ENCODE measurements around the gene CDH2.

CDH2 gene

DNA sequence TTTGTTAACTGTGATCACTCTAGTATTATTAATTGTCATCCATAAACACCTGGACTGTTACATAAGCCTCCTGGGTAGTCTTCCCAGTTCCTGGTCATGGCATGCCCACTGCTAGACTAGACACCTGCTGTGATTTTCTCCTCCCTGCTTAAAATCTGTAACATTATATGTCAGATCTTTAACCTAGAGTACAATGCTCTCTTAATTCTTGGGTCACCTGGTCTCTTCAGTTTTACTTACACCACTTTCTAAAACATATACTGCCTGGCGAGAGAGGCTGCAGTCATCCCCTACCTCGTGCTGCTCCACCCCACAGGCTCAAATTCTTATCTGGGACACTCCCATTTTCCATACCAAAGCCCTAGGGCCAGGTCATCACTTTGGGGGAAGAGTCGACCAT, 161.3 kb downstream of the CDH2 start:
- Mint-ChIP-seq H3K4me3 (no peak overlapping the region), H3K27ac (no peak overlapping the region)
- no peak for DNase-seq (ENCODE audit: low spot score)

GRCh38 chr18:28013066-28013465, 163.9 kb downstream of the CDH2 start:
- H3K4me1 Mint-ChIP-seq (ENCODE audit: low read depth) = no peaks in the 10 kb centered on the region
- H3K36me3 Mint-ChIP-seq (ENCODE audit: low read depth) = no peaks in the 10 kb centered on the region
- no peak overlapping the region for H3K4me3 Mint-ChIP-seq
- no peak overlapping the region for H3K27ac Mint-ChIP-seq
- H3K27me3 Mint-ChIP-seq (ENCODE audit: low read depth) = no peaks in the 10 kb centered on the region
- peaks cover 11% of the 10 kb centered on the region for H3K9me3 Mint-ChIP-seq
- DNase-seq (ENCODE audit: low spot score) = no peak

More for the DNA sequence above, 161.3 kb downstream of the CDH2 start:
- Mint-ChIP-seq H3K27me3 (ENCODE audit: low read depth) (no peaks in the 10 kb centered on the region), H3K4me1 (ENCODE audit: low read depth) (no peaks in the 10 kb centered on the region), H3K36me3 (ENCODE audit: low read depth) (no peaks in the 10 kb centered on the region), H3K9me3 (peaks cover 15% of the 10 kb centered on the region)

- DNase-seq (ENCODE audit: low spot score) = no peak
- Mint-ChIP-seq H3K4me1 (ENCODE audit: low read depth) (no peaks in the 10 kb centered on the region), H3K9me3 (peaks cover 4% of the 10 kb centered on the region), H3K27ac (no peak overlapping the region), H3K4me3 (no peak overlapping the region), H3K36me3 (ENCODE audit: low read depth) (no peaks in the 10 kb centered on the region), H3K27me3 (ENCODE audit: low read depth) (no peaks in the 10 kb centered on the region)
Measured at GRCh38 chr18:28012336-28012735, 164.6 kb downstream of the CDH2 start.

- H3K27ac Mint-ChIP-seq = no peak overlapping the region
Measured at GRCh38 chr18:28009589-28009988, 167.3 kb downstream of the CDH2 start.

GRCh38 chr18:28007841-28008240, 169.1 kb downstream of the CDH2 start:
- no peaks in the 10 kb centered on the region for H3K27me3 Mint-ChIP-seq (ENCODE audit: low read depth)
- no peaks in the 10 kb centered on the region for H3K4me1 Mint-ChIP-seq (ENCODE audit: low read depth)
- no peaks in the 10 kb centered on the region for H3K36me3 Mint-ChIP-seq (ENCODE audit: low read depth)
- peaks cover 6% of the 10 kb centered on the region for H3K9me3 Mint-ChIP-seq
- H3K27ac Mint-ChIP-seq = no peak overlapping the region
- no peak overlapping the region for H3K4me3 Mint-ChIP-seq
- DNase-seq (ENCODE audit: low spot score) = no peak

More at GRCh38 chr18:28009589-28009988, 167.3 kb downstream of the CDH2 start:
- DNase-seq (ENCODE audit: low spot score) = no peak
- Mint-ChIP-seq H3K4me1 (ENCODE audit: low read depth) (no peaks in the 10 kb centered on the region), H3K9me3 (no peaks in the 10 kb centered on the region), H3K4me3 (no peak overlapping the region), H3K36me3 (ENCODE audit: low read depth) (no peaks in the 10 kb centered on the region), H3K27me3 (ENCODE audit: low read depth) (no peaks in the 10 kb centered on the region)

DNA sequence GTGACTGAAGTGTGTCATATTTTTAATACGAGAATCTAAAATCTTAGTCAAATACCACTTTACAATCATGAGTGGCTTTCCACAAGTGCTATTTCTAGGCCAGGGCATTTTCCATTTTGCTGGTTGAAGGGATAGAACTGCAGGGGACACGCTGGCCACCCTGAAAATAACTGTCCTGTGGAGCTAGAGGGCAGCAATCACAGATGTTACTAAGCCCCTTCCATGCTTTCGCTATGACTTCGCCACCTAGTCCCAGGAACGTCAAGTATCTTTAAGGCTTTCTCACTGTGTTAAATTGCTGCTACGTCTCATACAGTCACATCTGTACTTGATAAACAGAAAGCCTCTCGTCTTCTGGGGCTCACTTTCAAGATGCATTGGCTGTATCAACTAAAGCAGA, 171.8 kb downstream of the CDH2 start:
- Mint-ChIP-seq H3K36me3 (ENCODE audit: low read depth) (no peaks in the 10 kb centered on the region), H3K27me3 (ENCODE audit: low read depth) (no peaks in the 10 kb centered on the region), H3K27ac (no peak overlapping the region), H3K4me3 (no peak overlapping the region), H3K9me3 (peaks cover 19% of the 10 kb centered on the region), H3K4me1 (ENCODE audit: low read depth) (no peaks in the 10 kb centered on the region)
- no peak for DNase-seq (ENCODE audit: low spot score)

GRCh38 chr18:28004606-28005005, 172.3 kb downstream of the CDH2 start:
- H3K27ac Mint-ChIP-seq = no peak overlapping the region
- no peaks in the 10 kb centered on the region for H3K36me3 Mint-ChIP-seq (ENCODE audit: low read depth)
- H3K4me3 Mint-ChIP-seq = no peak overlapping the region
- peaks cover 19% of the 10 kb centered on the region for H3K9me3 Mint-ChIP-seq
- no peaks in the 10 kb centered on the region for H3K27me3 Mint-ChIP-seq (ENCODE audit: low read depth)
- no peak for DNase-seq (ENCODE audit: low spot score)
- H3K4me1 Mint-ChIP-seq (ENCODE audit: low read depth) = no peaks in the 10 kb centered on the region

- no peaks in the 10 kb centered on the region for H3K27me3 Mint-ChIP-seq (ENCODE audit: low read depth)
- H3K9me3 Mint-ChIP-seq = peaks cover 25% of the 10 kb centered on the region
- no peaks in the 10 kb centered on the region for H3K36me3 Mint-ChIP-seq (ENCODE audit: low read depth)
- H3K4me1 Mint-ChIP-seq (ENCODE audit: low read depth) = no peaks in the 10 kb centered on the region
- H3K4me3 Mint-ChIP-seq = no peak overlapping the region
- DNase-seq (ENCODE audit: low spot score) = no peak
- H3K27ac Mint-ChIP-seq = no peak overlapping the region
Measured at GRCh38 chr18:28003451-28003850, 173.5 kb downstream of the CDH2 start.

GRCh38 chr18:28002841-28003240, 174.1 kb downstream of the CDH2 start:
- no peak overlapping the region for H3K27ac Mint-ChIP-seq
- no peaks in the 10 kb centered on the region for H3K4me1 Mint-ChIP-seq (ENCODE audit: low read depth)
- no peaks in the 10 kb centered on the region for H3K36me3 Mint-ChIP-seq (ENCODE audit: low read depth)
- no peaks in the 10 kb centered on the region for H3K27me3 Mint-ChIP-seq (ENCODE audit: low read depth)
- H3K4me3 Mint-ChIP-seq = no peak overlapping the region
- DNase-seq (ENCODE audit: low spot score) = no peak
- H3K9me3 Mint-ChIP-seq = peaks cover 29% of the 10 kb centered on the region

DNA sequence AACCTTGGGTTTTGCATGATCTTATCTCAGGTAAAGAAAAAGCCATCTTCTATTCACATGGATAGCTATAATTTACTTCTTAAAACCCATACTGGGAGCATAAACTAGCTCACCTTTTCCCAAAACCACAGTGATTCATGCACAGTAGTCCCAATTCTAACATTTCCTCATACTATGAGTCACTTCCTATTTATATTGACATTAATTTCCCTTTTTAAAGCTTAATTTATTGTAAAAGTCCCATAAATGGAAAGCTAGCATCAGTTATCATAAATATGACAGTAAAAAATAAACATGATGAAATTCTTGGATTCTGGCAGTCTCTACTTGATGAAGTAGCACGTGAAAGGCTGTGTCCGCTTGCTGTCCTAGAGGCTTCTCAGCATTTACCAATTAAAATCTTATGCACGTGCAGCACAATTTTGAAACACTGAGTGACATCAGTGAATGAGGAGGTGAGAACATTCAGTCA, 180.1 kb downstream of the CDH2 start:
- H3K4me3 Mint-ChIP-seq = no peak overlapping the region
- no peak for DNase-seq (ENCODE audit: low spot score)
- no peaks in the 10 kb centered on the region for H3K27me3 Mint-ChIP-seq (ENCODE audit: low read depth)
- H3K9me3 Mint-ChIP-seq = peaks cover 31% of the 10 kb centered on the region
- no peak overlapping the region for H3K27ac Mint-ChIP-seq
- H3K36me3 Mint-ChIP-seq (ENCODE audit: low read depth) = no peaks in the 10 kb centered on the region
- H3K4me1 Mint-ChIP-seq (ENCODE audit: low read depth) = no peaks in the 10 kb centered on the region

DNA sequence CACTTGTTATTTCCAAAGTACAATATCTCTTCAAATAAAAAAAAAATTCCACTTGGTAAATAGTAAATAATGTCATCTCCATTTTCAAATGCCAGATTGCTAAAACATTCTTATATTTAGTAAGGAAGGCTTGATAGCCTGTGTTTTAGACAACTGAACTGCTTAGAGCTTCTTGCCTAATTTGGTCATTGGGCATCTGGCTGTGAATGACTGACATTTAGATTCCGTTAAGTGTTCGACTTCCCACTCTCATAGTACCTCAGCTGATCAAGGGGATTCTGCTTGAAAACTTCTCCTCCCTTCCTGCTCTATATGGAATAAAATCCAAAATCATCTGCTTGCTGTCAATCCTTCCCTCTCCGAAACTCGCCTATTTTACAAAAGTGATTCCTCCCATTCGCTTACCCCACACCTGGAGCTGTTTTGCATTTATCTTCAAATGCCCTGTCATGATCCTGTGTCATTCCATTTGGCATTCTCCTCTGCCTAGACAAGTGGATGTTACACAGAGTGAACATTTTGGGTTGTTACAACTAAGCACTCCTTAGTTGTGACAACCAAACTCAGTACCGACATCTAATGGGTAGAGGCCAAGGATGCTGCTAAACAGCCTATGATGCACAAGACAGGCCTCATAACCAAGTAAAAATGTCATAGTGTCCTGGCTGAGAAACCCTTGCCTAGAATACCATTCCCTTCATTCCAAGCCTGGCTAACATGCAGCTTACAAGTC, 181.0 kb downstream of the CDH2 start:
- H3K27me3 Mint-ChIP-seq (ENCODE audit: low read depth) = no peaks in the 10 kb centered on the region
- no peak for DNase-seq (ENCODE audit: low spot score)
- H3K4me1 Mint-ChIP-seq (ENCODE audit: low read depth) = no peaks in the 10 kb centered on the region
- no peak overlapping the region for H3K27ac Mint-ChIP-seq
- H3K9me3 Mint-ChIP-seq = peaks cover 31% of the 10 kb centered on the region
- H3K36me3 Mint-ChIP-seq (ENCODE audit: low read depth) = no peaks in the 10 kb centered on the region
- no peak overlapping the region for H3K4me3 Mint-ChIP-seq

GRCh38 chr18:27994571-27994970, 182.4 kb downstream of the CDH2 start:
- peaks cover 32% of the 10 kb centered on the region for H3K9me3 Mint-ChIP-seq
- no peaks in the 10 kb centered on the region for H3K36me3 Mint-ChIP-seq (ENCODE audit: low read depth)
- no peak overlapping the region for H3K4me3 Mint-ChIP-seq
- no peak for DNase-seq (ENCODE audit: low spot score)
- no peaks in the 10 kb centered on the region for H3K27me3 Mint-ChIP-seq (ENCODE audit: low read depth)
- no peaks in the 10 kb centered on the region for H3K4me1 Mint-ChIP-seq (ENCODE audit: low read depth)
- no peak overlapping the region for H3K27ac Mint-ChIP-seq

- no peak overlapping the region for H3K27ac Mint-ChIP-seq
- H3K4me1 Mint-ChIP-seq (ENCODE audit: low read depth) = no peaks in the 10 kb centered on the region
- H3K4me3 Mint-ChIP-seq = no peak overlapping the region
- H3K36me3 Mint-ChIP-seq (ENCODE audit: low read depth) = no peaks in the 10 kb centered on the region
- H3K27me3 Mint-ChIP-seq (ENCODE audit: low read depth) = no peaks in the 10 kb centered on the region
- peaks cover 19% of the 10 kb centered on the region for H3K9me3 Mint-ChIP-seq
- no peak for DNase-seq (ENCODE audit: low spot score)
Measured at GRCh38 chr18:27991391-27991790, 185.5 kb downstream of the CDH2 start.

- H3K4me3 Mint-ChIP-seq = no peak overlapping the region
- no peak overlapping the region for H3K27ac Mint-ChIP-seq
- H3K4me1 Mint-ChIP-seq (ENCODE audit: low read depth) = no peaks in the 10 kb centered on the region
- H3K36me3 Mint-ChIP-seq (ENCODE audit: low read depth) = no peaks in the 10 kb centered on the region
- H3K9me3 Mint-ChIP-seq = peaks cover 13% of the 10 kb centered on the region
- no peaks in the 10 kb centered on the region for H3K27me3 Mint-ChIP-seq (ENCODE audit: low read depth)
- no peak for DNase-seq (ENCODE audit: low spot score)
Measured at GRCh38 chr18:27985832-27986231, 191.1 kb downstream of the CDH2 start.

DNA sequence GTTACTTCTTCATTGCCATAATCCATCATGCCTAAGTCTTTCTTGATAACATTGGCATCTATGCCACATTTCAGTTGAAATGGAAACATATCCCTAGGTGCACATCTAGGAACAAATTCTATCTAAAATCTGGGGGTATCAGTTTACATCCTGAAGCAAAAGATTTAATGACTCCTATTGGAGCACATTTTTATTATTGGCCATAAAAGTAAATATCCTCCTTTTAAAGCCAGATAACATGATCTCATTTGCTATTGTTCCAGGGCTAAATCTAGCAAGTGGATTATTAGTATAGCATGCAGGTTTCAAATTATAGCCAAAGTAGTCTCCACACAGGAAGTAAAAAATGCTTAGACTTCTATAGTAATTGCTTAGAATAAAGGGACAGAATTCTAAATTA, 193.2 kb downstream of the CDH2 start:
- Mint-ChIP-seq H3K27me3 (ENCODE audit: low read depth) (no peaks in the 10 kb centered on the region), H3K4me1 (ENCODE audit: low read depth) (no peaks in the 10 kb centered on the region), H3K27ac (no peak overlapping the region), H3K4me3 (no peak overlapping the region), H3K9me3 (peaks cover 11% of the 10 kb centered on the region), H3K36me3 (ENCODE audit: low read depth) (no peaks in the 10 kb centered on the region)
- no peak for DNase-seq (ENCODE audit: low spot score)
